Body of pancreas (tissue), 4 donors: Measurements from ENCODE around the gene SYT14.
"Not testable (repeated sequence)": the region's sequence is repeated elsewhere in the genome, so short reads cannot be mapped to it uniquely, and the experiment has no call there.

Experiments used
- POLR2A ChIP-seq, 3 donors: fragments of 450-650 bp; IDR thresholded peaks; one replicate each; pipeline ENCODE4 v1.6.1; 2016; ENCODE audit warnings: antibody characterized with exemption in 3 of 3, mild to moderate bottlenecking in 2 of 3
- TF ChIP-seq, protein P1 (sequence below), 7 experiments: fragments of 450-650 bp in 4 of 7; fragments of 200-600 bp in 3 of 7; sonication (generic) in 3 of 7; IDR thresholded peaks; one replicate each; pipeline ENCODE4 v1.5.1; 2016 to 2019; ENCODE audit warnings: antibody characterized with exemption in 7 of 7

DNA sequence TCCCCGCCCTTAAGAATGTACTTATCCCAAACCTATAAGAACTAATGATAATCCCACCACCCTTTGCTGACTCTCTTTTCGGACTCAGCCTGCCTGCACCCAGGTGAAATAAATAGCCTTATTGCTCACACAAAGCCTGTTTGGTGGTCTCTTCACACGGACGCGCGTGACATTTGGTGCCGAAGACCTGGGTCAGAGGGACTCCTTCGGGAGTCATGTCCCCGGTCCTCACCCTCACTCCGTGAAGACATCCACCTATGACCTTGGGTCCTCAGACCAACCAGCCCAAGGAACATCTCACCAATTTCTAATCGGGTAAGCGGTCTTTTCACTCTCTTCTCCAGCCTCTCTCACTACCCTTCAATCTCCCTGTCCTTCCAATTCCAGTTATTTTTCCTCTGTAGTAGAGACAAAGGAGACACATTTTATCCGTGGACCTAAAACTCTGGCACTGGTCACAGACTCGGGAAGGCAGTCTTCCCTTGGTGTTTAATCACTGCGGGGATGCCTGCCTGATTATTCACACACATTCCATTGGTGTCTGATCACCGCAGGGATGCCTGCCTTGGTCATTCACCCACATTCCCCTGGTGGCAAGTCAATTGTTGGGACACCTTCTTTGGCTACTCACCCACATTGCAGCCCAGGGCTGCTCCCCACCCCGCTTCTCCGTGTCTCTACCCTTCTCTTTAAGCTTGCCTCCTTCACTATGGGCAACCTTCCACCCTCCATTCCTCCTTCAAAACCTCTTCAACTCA, 250.0 kb downstream of the SYT14 start:
- TF ChIP-seq, protein P1, sequence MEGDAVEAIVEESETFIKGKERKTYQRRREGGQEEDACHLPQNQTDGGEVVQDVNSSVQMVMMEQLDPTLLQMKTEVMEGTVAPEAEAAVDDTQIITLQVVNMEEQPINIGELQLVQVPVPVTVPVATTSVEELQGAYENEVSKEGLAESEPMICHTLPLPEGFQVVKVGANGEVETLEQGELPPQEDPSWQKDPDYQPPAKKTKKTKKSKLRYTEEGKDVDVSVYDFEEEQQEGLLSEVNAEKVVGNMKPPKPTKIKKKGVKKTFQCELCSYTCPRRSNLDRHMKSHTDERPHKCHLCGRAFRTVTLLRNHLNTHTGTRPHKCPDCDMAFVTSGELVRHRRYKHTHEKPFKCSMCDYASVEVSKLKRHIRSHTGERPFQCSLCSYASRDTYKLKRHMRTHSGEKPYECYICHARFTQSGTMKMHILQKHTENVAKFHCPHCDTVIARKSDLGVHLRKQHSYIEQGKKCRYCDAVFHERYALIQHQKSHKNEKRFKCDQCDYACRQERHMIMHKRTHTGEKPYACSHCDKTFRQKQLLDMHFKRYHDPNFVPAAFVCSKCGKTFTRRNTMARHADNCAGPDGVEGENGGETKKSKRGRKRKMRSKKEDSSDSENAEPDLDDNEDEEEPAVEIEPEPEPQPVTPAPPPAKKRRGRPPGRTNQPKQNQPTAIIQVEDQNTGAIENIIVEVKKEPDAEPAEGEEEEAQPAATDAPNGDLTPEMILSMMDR (IDR thresholded peaks at IDR 0.05), result not testable (repeated sequence)
- TF ChIP-seq POLR2A (IDR thresholded peaks at IDR 0.05), result not testable (repeated sequence)
